ENCODE data around the gene LRRN2.

DNA sequence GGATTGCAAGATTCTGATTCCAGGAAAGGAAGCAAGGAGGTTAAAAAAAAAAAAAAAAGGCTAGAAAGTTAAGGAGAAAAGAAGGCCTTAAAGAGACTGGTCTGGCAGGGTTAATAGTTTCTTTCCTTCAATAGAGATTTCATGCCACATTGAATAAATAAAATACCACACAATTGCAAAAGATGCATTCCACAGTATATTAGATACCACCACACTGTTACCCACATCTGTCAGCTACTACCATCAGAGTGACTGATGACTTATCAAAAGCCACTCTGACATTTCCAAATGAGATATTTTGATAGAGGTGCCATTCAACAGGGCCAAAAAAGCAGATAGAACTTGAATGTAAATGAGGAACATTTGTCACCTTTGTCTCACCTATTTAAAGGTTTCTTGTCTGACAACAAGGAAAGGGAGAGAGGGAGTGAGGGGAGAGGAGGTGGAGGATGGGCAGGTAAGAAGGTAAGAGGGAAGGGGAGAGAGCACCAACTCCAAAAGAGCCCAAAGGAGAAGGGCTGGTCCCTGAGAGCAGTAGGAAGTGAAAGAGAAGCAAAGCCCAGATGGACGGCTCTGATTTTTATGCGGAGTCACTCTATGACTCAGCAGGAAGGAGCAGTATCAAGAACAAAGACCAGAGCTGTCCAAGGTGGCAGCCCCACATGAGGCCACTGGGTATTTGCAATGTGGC, 38.3 kb downstream of the LRRN2 start:
- TF ChIP-seq ZNF274 (IDR thresholded peaks at IDR 0.05; ENCODE audit: low read depth, low read length) (no peak), YY1 (IDR thresholded peaks at IDR 0.05; ENCODE audit: insufficient read depth, insufficient read length) (no peak), SUZ12 (IDR thresholded peaks at IDR 0.05; ENCODE audit: extremely low read depth, insufficient read depth, insufficient read length) (no peak)

All from NT2/D1 (cell line).